ENCODE results near the gene SLC46A2.

Gene SLC46A2

DNA sequence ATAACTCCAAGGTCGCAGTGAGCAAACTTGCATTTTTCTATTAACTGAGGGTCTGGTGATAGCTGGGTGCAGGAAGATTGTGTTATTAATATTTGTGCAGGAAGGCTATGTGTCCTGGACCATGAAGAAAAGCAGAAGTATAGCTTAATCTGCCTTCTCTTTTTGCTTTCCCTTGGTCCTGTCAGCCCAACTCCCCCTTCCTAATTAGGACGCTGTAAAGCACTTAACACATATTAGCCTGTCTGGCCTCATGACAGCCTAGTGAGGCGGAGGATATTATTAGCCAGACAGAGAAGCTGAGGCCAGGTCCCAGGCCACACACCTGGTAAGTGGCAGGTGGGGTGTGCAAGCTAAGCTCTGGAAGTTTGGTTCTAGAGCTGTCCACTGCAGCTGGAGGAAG lies 29.5 kb downstream of the SLC46A2 start:
- Histone ChIP-seq H3K9ac (ENCODE audit: low read length) (no peak overlapping the region), H3K27ac (ENCODE audit: low read depth, low read length) (no peak overlapping the region), H3K4me2 (ENCODE audit: low read depth, low read length, poor library complexity, severe bottlenecking) (no peak overlapping the region), H4K20me1 (ENCODE audit: low read depth, low read length) (no peaks in the 10 kb centered on the region), H3K9me2 (replicated peaks; ENCODE audit: insufficient read depth, low read length) (no peaks in the 10 kb centered on the region), H2AFZ (ENCODE audit: low read depth, low read length, severe bottlenecking) (no peak overlapping the region), H3K27me3 (ENCODE audit: low read length) (no peaks in the 10 kb centered on the region), H3F3A (ENCODE audit: insufficient read depth) (no peaks in the 10 kb centered on the region), H3K4me3 (ENCODE audit: insufficient read depth, low read length, poor library complexity, severe bottlenecking) (no peak overlapping the region), H3K9me3 (ENCODE audit: insufficient read depth, low read length) (no peaks in the 10 kb centered on the region), H3K36me3 (ENCODE audit: low read length) (no peaks in the 10 kb centered on the region), H3K79me2 (ENCODE audit: insufficient read depth, low read length) (no peaks in the 10 kb centered on the region)
- TF ChIP-seq, protein P1, sequence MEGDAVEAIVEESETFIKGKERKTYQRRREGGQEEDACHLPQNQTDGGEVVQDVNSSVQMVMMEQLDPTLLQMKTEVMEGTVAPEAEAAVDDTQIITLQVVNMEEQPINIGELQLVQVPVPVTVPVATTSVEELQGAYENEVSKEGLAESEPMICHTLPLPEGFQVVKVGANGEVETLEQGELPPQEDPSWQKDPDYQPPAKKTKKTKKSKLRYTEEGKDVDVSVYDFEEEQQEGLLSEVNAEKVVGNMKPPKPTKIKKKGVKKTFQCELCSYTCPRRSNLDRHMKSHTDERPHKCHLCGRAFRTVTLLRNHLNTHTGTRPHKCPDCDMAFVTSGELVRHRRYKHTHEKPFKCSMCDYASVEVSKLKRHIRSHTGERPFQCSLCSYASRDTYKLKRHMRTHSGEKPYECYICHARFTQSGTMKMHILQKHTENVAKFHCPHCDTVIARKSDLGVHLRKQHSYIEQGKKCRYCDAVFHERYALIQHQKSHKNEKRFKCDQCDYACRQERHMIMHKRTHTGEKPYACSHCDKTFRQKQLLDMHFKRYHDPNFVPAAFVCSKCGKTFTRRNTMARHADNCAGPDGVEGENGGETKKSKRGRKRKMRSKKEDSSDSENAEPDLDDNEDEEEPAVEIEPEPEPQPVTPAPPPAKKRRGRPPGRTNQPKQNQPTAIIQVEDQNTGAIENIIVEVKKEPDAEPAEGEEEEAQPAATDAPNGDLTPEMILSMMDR (IDR thresholded peaks at IDR 0.05; ENCODE audit: insufficient read depth, low read length, poor library complexity, severe bottlenecking) = no peak
- no peak for TF ChIP-seq EZH2phosphoT487 (conservative IDR thresholded peaks at IDR 0.05; ENCODE audit: low read length)

DNA sequence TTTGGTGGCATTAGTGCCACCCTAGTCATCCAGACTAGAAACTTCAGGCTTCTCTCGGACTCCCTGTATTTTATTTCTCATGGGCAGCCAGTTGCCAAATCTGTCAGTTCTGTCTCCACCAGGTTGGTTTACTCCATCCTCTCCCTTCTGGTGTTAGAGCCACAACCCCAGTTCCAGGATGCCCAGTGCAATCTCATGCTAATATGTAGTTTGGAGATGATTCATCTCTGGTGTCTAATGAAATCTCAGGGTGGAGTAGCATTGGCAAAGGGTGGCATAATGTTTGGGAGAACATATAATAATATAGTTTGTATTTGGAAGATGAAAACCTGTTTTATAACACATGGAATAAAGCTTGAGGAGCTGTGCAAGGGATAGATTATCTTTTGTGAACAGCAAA lies 30.2 kb downstream of the SLC46A2 start:
- Histone ChIP-seq H3F3A (ENCODE audit: insufficient read depth) (no peaks in the 10 kb centered on the region), H3K9ac (ENCODE audit: low read length) (no peak overlapping the region), H3K9me2 (replicated peaks; ENCODE audit: insufficient read depth, low read length) (no peaks in the 10 kb centered on the region), H3K9me3 (ENCODE audit: insufficient read depth, low read length) (no peaks in the 10 kb centered on the region), H4K20me1 (ENCODE audit: low read depth, low read length) (no peaks in the 10 kb centered on the region), H3K79me2 (ENCODE audit: insufficient read depth, low read length) (no peaks in the 10 kb centered on the region), H3K27me3 (ENCODE audit: low read length) (no peaks in the 10 kb centered on the region), H2AFZ (ENCODE audit: low read depth, low read length, severe bottlenecking) (no peak overlapping the region), H3K27ac (ENCODE audit: low read depth, low read length) (no peak overlapping the region), H3K36me3 (ENCODE audit: low read length) (no peaks in the 10 kb centered on the region), H3K4me2 (ENCODE audit: low read depth, low read length, poor library complexity, severe bottlenecking) (no peak overlapping the region), H3K4me3 (ENCODE audit: insufficient read depth, low read length, poor library complexity, severe bottlenecking) (no peak overlapping the region)
- TF ChIP-seq EZH2phosphoT487 (conservative IDR thresholded peaks at IDR 0.05; ENCODE audit: low read length) = no peak
- TF ChIP-seq, protein P1 (IDR thresholded peaks at IDR 0.05; ENCODE audit: insufficient read depth, low read length, poor library complexity, severe bottlenecking) = no peak

DNA sequence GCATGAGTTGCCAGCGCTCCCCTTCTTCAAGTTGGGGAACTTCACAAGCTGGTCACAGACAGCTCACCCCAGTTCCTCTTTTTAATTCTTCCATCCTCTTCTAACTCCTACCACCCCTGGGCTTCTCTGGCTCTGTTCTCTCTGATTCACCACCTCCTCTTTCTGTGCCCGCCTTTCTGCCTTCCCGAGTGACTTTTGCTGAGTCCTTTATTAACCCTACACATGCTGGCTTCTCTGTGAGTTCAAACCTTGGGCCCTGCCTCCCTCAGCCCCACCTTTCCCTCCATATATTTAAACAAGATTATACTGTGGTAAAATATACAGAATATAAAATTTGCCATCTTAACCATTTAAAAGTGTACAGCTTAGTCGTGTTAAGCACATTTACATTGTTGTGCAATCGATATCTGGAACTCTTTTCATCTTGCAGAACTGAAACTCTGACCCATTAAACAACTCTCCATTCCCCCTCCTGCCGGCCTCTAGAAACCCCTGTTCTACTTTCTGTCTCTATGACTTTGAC lies 32.0 kb downstream of the SLC46A2 start:
- no peaks in the 10 kb centered on the region for H3K9me3 ChIP-seq (ENCODE audit: insufficient read depth, low read length)
- no peak overlapping the region for H2AFZ ChIP-seq (ENCODE audit: low read depth, low read length, severe bottlenecking)
- H3K79me2 ChIP-seq (ENCODE audit: insufficient read depth, low read length) = no peaks in the 10 kb centered on the region
- no peak overlapping the region for H3K4me2 ChIP-seq (ENCODE audit: low read depth, low read length, poor library complexity, severe bottlenecking)
- no peaks in the 10 kb centered on the region for H3K36me3 ChIP-seq (ENCODE audit: low read length)
- no peaks in the 10 kb centered on the region for H3K27me3 ChIP-seq (ENCODE audit: low read length)
- TF ChIP-seq, protein P1 (IDR thresholded peaks at IDR 0.05; ENCODE audit: insufficient read depth, low read length, poor library complexity, severe bottlenecking) = no peak
- TF ChIP-seq EZH2phosphoT487 (conservative IDR thresholded peaks at IDR 0.05; ENCODE audit: low read length) = no peak
- no peaks in the 10 kb centered on the region for H4K20me1 ChIP-seq (ENCODE audit: low read depth, low read length)
- no peak overlapping the region for H3K9ac ChIP-seq (ENCODE audit: low read length)
- no peaks in the 10 kb centered on the region for H3F3A ChIP-seq (ENCODE audit: insufficient read depth)
- no peak overlapping the region for H3K27ac ChIP-seq (ENCODE audit: low read depth, low read length)
- no peak overlapping the region for H3K4me3 ChIP-seq (ENCODE audit: insufficient read depth, low read length, poor library complexity, severe bottlenecking)
- no peaks in the 10 kb centered on the region for H3K9me2 ChIP-seq (replicated peaks; ENCODE audit: insufficient read depth, low read length)
